Measurements from ENCODE around the gene CCSER1. TPM values are rescaled to one million over a fixed set of nuclear protein-coding genes. Genes with fewer than 3 reads are reported as not detected.

CCSER1 gene
- total RNA-seq, 1 experiment from 2014 or later, result 0.63 TPM

DNA sequence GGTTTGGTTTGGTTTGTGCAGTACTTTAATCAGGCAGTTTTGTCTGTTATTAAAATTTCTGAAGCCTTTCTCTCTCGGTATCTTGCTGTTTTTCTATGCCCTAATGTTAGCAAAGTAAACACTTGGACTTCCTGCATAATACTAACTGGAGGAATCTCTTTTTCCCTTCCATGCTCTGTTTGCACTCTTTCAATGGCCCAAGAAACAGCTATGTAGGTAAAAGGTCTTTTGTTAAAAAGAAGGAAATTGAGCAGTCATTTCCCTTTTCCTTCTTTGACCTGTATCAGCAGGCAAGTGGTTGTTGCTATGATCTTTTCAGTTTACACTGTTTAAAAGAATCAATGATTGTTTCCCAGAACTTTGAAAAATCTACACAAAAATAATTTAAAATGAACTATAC is 82.7 kb downstream of the CCSER1 start:
- POLR2A ChIA-PET, result no interaction called here
- Mint-ChIP-seq H3K36me3 (ENCODE audit: insufficient read depth, unreplicated experiment) (no peaks in the 10 kb centered on the region), H3K9me3 (ENCODE audit: unreplicated experiment) (peaks cover 17% of the 10 kb centered on the region), H3K27me3 (ENCODE audit: insufficient read depth, unreplicated experiment) (no peaks in the 10 kb centered on the region), H3K27ac (ENCODE audit: low read depth, unreplicated experiment) (no peak overlapping the region), H3K4me3 (ENCODE audit: unreplicated experiment) (no peak overlapping the region), H3K4me1 (ENCODE audit: insufficient read depth, unreplicated experiment) (no peaks in the 10 kb centered on the region)
- CTCF ChIA-PET, result interaction anchor here (0.7 kb wide), 1 partner anchor 111 kb away, joined by 3 read pairs; no protein-coding TSS in a partner anchor
- intact Hi-C loops (cut with micrococcal nuclease), result no loop called here
- no TSS peak for BruUV-seq (replicated peaks)
- DNase-seq (ENCODE audit: unreplicated experiment), result no peak
- TF ChIP-seq, protein P1, sequence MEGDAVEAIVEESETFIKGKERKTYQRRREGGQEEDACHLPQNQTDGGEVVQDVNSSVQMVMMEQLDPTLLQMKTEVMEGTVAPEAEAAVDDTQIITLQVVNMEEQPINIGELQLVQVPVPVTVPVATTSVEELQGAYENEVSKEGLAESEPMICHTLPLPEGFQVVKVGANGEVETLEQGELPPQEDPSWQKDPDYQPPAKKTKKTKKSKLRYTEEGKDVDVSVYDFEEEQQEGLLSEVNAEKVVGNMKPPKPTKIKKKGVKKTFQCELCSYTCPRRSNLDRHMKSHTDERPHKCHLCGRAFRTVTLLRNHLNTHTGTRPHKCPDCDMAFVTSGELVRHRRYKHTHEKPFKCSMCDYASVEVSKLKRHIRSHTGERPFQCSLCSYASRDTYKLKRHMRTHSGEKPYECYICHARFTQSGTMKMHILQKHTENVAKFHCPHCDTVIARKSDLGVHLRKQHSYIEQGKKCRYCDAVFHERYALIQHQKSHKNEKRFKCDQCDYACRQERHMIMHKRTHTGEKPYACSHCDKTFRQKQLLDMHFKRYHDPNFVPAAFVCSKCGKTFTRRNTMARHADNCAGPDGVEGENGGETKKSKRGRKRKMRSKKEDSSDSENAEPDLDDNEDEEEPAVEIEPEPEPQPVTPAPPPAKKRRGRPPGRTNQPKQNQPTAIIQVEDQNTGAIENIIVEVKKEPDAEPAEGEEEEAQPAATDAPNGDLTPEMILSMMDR (IDR thresholded peaks at IDR 0.05; ENCODE audit: unreplicated experiment), result no peak

DNA sequence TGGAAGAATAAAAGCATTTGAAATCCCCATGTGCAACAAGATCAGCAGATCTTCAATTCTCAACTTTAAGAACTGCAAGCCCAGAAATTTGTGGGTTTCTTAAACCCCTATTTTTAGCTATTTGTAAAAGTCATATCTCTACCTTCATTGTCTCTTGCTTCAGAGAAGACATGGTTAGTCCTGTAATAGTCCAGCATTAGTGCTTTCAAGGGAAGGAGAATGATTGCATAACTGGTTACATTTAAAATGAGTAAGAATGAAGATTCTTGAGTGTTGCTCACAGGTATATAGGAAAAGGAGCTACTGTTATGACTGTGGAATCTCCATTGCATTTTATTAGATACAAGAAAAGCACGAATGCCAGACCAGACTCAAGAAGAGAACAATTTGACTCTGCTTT is 84.0 kb downstream of the CCSER1 start:
- no TSS peak for BruUV-seq (replicated peaks)
- no peak overlapping the region for H3K27ac Mint-ChIP-seq (ENCODE audit: low read depth, unreplicated experiment)
- no peaks in the 10 kb centered on the region for H3K4me1 Mint-ChIP-seq (ENCODE audit: insufficient read depth, unreplicated experiment)
- peak; percentile 8 for DNase-seq (ENCODE audit: unreplicated experiment)
- ChIA-PET POLR2A (interaction anchor here (0.5 kb wide), 1 partner anchor 105 kb away, joined by 3 read pairs; no protein-coding TSS in a partner anchor), CTCF (no interaction called here)
- peaks cover 12% of the 10 kb centered on the region for H3K9me3 Mint-ChIP-seq (ENCODE audit: unreplicated experiment)
- H3K36me3 Mint-ChIP-seq (ENCODE audit: insufficient read depth, unreplicated experiment), result no peaks in the 10 kb centered on the region
- H3K4me3 Mint-ChIP-seq (ENCODE audit: unreplicated experiment), result no peak overlapping the region
- no peaks in the 10 kb centered on the region for H3K27me3 Mint-ChIP-seq (ENCODE audit: insufficient read depth, unreplicated experiment)
- TF ChIP-seq, protein P1 (IDR thresholded peaks at IDR 0.05; ENCODE audit: unreplicated experiment), result no peak
- intact Hi-C loops (cut with micrococcal nuclease), result no loop called here

DNA sequence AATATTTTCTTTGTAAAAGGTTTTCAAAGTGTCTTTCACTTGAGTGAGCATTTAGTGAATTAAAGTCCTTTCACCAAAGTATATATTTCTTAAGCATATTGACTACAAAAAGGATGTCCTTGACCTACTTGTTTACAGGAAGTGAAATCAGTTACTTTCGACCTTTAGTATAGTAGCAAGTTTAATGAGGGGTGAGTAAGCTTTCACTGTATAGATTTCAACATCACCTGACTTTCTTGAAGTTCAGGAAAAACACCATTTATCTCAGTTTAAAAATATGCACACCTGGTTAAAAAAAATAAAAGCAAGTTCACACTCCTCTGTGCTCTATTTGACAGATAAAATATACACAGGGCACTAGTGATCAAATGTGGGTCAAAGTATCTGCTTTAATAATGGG is 88.1 kb downstream of the CCSER1 start:
- Mint-ChIP-seq H3K4me3 (ENCODE audit: unreplicated experiment) (no peak overlapping the region), H3K27me3 (ENCODE audit: insufficient read depth, unreplicated experiment) (no peaks in the 10 kb centered on the region), H3K9me3 (ENCODE audit: unreplicated experiment) (no peaks in the 10 kb centered on the region), H3K27ac (ENCODE audit: low read depth, unreplicated experiment) (no peak overlapping the region), H3K36me3 (ENCODE audit: insufficient read depth, unreplicated experiment) (no peaks in the 10 kb centered on the region), H3K4me1 (ENCODE audit: insufficient read depth, unreplicated experiment) (no peaks in the 10 kb centered on the region)
- DNase-seq (ENCODE audit: unreplicated experiment), result peak; percentile 18
- ChIA-PET CTCF (interaction anchor here (0.8 kb wide), 1 partner anchor 23 kb away, joined by 3 read pairs; no protein-coding TSS in a partner anchor), POLR2A (interaction anchor here (0.8 kb wide), 1 partner anchor 24 kb away, joined by 4 read pairs; no protein-coding TSS in a partner anchor)
- intact Hi-C loops (cut with micrococcal nuclease), result no loop called here
- TF ChIP-seq, protein P1 (IDR thresholded peaks at IDR 0.05; ENCODE audit: unreplicated experiment), result no peak
- no TSS peak for BruUV-seq (replicated peaks)

- Mint-ChIP-seq H3K27me3 (ENCODE audit: insufficient read depth, unreplicated experiment) (no peaks in the 10 kb centered on the region), H3K27ac (ENCODE audit: low read depth, unreplicated experiment) (no peak overlapping the region), H3K9me3 (ENCODE audit: unreplicated experiment) (no peaks in the 10 kb centered on the region), H3K36me3 (ENCODE audit: insufficient read depth, unreplicated experiment) (no peaks in the 10 kb centered on the region), H3K4me1 (ENCODE audit: insufficient read depth, unreplicated experiment) (no peaks in the 10 kb centered on the region), H3K4me3 (ENCODE audit: unreplicated experiment) (no peak overlapping the region)
- POLR2A ChIA-PET, result no interaction called here
- BruUV-seq (replicated peaks), result no TSS peak
- TF ChIP-seq, protein P1 (IDR thresholded peaks at IDR 0.05; ENCODE audit: unreplicated experiment), result no peak
- intact Hi-C loops (cut with micrococcal nuclease), result no loop called here
- DNase-seq (ENCODE audit: unreplicated experiment), result no peak
- CTCF ChIA-PET, result no interaction called here
Observed at GRCh38 chr4:90219822-90220221, 92.6 kb downstream of the CCSER1 start.

Measured in MCF 10A (cell line).